Lower leg skin (tissue), 4 donors: Measurements from ENCODE around the gene FOXA1. TPM values are rescaled to one million over a fixed set of nuclear protein-coding genes. Genes with fewer than 3 reads are reported as not detected.

Experiments used
- DNase-seq, 2 donors: peaks; one replicate each; pipeline ENCODE4 v3.0.0-alpha.2; 2019; ENCODE audit warnings: low spot score in 2 of 2
- H3K4me3 ChIP-seq: fragments of 200-600 bp; sonication (generic); 2 replicates; pipeline ENCODE4 v1.5.1; 2017; ENCODE audit warnings: mild to moderate bottlenecking, low read depth; ENCODE audit not compliant: poor library complexity, severe bottlenecking
- POLR2A ChIP-seq, 2 donors: fragments of 450-650 bp; IDR thresholded peaks; one replicate each; pipeline ENCODE4 v1.6.1; 2016 to 2017; ENCODE audit warnings: antibody characterized with exemption in 2 of 2, mild to moderate bottlenecking in 1 of 2, moderate library complexity in 1 of 2
- WGBS, 2 donors: methylation state at CpG; one replicate each; pipeline ENCODE4 v1.1.5; 2018; 5-methylcytosine and 5-hydroxymethylcytosine counted together
- intact Hi-C: fragments of 100-400 bp; cut with DNase I; formaldehyde crosslinking; loops from one replicate; pipeline ENCODE4 v1.15.0; 2023; ENCODE audit warnings: low total_unique reads
- total RNA-seq, 4 donors: library from RNA; depleted of rRNA; stranded (reverse); fragments of >200 nt; gene quantifications; one replicate each; pipeline ENCODE4 v1.1.0, GENCODE V29; 2016
- TF ChIP-seq, protein P1 (sequence below), 3 donors: fragments of 450-650 bp; IDR thresholded peaks; one replicate each; pipeline ENCODE4 v1.5.1; 2016; ENCODE audit warnings: antibody characterized with exemption in 3 of 3, mild to moderate bottlenecking in 3 of 3, moderate library complexity in 2 of 3

The FOXA1 gene
- total RNA-seq: 1 to 10 TPM; 2.7 to 9.8 (median 7.5) TPM

DNA sequence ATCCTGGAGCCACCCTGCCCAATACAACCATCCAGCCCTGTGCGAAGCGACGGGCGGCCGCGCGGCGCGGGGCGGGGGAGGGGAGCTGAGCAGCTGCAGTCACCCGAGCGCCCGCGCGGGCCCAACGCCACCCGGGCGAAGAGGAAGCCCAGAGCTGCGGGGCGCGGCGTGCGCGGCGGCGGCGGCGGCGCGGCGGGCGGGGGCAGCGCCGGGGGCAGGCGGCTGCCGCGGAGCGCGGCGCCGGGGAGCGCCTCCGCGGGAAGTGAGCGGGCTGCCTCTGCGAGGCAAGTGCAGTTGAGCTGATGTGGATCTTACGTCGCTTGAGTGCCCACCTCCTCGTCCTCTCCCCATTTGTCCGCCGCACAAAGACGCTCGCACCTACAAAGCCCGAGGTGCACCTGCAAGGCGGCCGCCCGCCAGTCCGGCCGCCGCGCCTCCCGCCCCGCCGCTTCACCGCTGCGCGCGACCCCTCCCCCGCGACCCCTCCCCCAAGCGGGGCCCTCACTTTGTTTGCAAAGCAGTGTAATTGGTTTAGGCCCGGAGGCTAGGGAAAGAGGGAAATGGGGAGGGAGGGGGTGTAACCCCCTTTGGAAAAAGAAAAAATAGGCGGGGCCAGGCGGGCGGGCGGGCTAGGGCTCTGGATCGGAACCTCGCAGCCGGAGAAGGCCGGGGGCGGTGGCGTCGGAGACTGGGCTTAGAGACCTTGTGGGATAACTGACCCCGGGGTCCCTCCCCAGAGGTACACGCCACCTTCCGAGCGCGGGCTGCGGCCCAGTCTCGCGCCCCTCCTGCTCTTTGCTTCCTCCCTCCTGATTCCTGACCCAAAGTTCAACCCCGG lies at the start of gene FOXA1, which contains the start of gene TTC6:
Gene FOXA1 (minus strand): TSS at position 279 of the 838 bp plus-strand sequence. CDS start 277 bp downstream, at position 2.
Gene TTC6 (plus strand): TSS at position 659 of the 838 bp plus-strand sequence. CDS start 26,436 bp downstream, outside the sequence.
- TF ChIP-seq, protein P1, sequence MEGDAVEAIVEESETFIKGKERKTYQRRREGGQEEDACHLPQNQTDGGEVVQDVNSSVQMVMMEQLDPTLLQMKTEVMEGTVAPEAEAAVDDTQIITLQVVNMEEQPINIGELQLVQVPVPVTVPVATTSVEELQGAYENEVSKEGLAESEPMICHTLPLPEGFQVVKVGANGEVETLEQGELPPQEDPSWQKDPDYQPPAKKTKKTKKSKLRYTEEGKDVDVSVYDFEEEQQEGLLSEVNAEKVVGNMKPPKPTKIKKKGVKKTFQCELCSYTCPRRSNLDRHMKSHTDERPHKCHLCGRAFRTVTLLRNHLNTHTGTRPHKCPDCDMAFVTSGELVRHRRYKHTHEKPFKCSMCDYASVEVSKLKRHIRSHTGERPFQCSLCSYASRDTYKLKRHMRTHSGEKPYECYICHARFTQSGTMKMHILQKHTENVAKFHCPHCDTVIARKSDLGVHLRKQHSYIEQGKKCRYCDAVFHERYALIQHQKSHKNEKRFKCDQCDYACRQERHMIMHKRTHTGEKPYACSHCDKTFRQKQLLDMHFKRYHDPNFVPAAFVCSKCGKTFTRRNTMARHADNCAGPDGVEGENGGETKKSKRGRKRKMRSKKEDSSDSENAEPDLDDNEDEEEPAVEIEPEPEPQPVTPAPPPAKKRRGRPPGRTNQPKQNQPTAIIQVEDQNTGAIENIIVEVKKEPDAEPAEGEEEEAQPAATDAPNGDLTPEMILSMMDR (IDR thresholded peaks at IDR 0.05): no peak
- TF ChIP-seq POLR2A (IDR thresholded peaks at IDR 0.05): no peak
- DNase-seq: no peak
- intact Hi-C loops: no loop called here
- peak within 1 kb of the TSS; percentile 33 for H3K4me3 ChIP-seq
- WGBS, 2 donors: 1% methylated on average over 40 to 72 of the region's 92 CpGs

GRCh38 chr14:37643701-37644100 lies 48.7 kb upstream of the FOXA1 start:
- H3K4me3 ChIP-seq: no peak overlapping the region
- intact Hi-C loops: no loop called here
- TF ChIP-seq, protein P1 (IDR thresholded peaks at IDR 0.05): no peak
- no peak for TF ChIP-seq POLR2A (IDR thresholded peaks at IDR 0.05)
- WGBS, 2 donors: 49 to 52% methylated on average over 4 of the region's 4 CpGs
- DNase-seq: no peak

GRCh38 chr14:37642125-37642524 lies 47.1 kb upstream of the FOXA1 start:
- intact Hi-C loops: no loop called here
- no peak for DNase-seq
- H3K4me3 ChIP-seq: no peak overlapping the region
- no peak for TF ChIP-seq POLR2A (IDR thresholded peaks at IDR 0.05)
- TF ChIP-seq, protein P1 (IDR thresholded peaks at IDR 0.05): no peak
- WGBS, 2 donors: 85 to 86% methylated on average over 3 of the region's 3 CpGs

GRCh38 chr14:37641117-37641516 lies 46.1 kb upstream of the FOXA1 start:
- 70 to 76% methylated on average over 1 of the region's 1 CpG for WGBS, 2 donors
- no peak for DNase-seq
- TF ChIP-seq, protein P1 (IDR thresholded peaks at IDR 0.05): no peak
- TF ChIP-seq POLR2A (IDR thresholded peaks at IDR 0.05): no peak
- intact Hi-C loops: no loop called here
- no peak overlapping the region for H3K4me3 ChIP-seq

DNA sequence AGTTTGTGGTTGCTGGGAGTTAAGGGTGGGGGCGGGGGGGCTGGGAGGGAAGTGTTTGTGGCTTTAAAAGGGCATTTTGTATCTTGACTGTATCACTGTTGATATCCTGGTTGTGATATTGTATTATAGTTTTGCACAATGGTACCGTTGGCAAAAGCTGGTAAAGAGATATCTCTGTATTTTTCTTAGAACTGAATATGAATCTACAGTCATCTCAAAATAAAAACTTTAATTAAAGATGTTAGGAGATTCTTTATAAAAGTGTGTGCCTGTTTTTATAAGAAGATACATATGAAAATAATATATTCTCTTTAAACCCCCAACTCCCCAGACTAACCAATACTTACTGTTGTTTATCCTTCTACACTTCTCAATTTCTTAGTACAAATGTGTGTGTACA lies 43.5 kb upstream of the FOXA1 start:
- H3K4me3 ChIP-seq: no peak overlapping the region
- 83 to 87% methylated on average over 2 of the region's 2 CpGs for WGBS, 2 donors
- intact Hi-C loops: no loop called here
- DNase-seq: no peak
- TF ChIP-seq POLR2A (IDR thresholded peaks at IDR 0.05): no peak
- TF ChIP-seq, protein P1 (IDR thresholded peaks at IDR 0.05): no peak
